ENCODE measurements around the gene FARS2. TPM values are rescaled to one million over a fixed set of nuclear protein-coding genes. Genes with fewer than 3 reads are reported as not detected.

FARS2 gene
- total RNA-seq (26.9 TPM), polyA plus RNA-seq (10 to 100 TPM; 29.7 to 39.7 (median 35.4) TPM)

DNA sequence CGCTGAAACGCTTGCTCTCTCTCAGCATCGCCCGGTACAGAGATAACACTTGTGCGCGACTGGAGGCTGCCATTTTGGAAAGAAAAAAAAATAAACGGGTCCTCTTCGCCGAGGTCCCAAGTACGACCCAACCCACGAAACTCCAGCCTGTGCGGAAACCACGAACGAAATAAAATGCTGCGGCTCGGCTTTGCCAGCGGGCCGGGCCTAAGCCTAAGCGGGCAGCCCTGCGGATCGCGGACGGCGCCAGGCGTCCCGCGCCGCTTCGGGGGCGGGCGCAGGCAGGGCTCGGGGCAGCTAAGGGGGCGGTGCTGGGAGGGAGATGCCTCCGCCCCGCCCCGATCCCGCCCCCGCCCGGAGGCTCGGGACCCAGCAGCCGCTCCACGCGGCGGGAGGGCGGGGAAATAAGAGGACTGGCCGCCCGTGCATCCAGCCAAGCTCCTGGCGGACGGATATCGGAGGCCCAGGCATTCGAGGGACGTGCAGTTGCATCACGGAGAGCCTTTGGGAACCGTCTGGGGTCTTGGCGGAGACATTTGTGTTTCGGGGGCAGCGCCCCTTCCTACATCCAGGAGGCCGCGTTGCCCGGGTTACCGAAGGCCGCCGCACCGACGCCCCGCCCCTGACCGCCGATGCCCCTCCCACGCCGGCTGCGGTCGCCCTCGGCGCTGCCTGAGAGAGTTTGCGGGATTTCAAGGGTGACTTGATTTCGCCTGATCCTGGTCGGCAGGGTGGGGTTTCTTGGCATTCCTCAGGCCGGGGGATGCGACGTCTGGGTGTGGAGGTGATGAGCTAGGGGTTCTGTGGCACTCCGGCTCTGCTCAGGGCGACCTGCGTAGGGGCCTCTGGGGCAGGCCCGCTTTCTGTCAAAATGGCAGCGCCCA is at the start of gene FARS2, which contains the start of gene LYRM4:
FARS2 (plus strand) TSS at position 853 of the 884 bp plus-strand sequence.
LYRM4 (minus strand) TSS at position 290 of the 884 bp plus-strand sequence; CDS start at position 73, 217 bp downstream.
- Histone ChIP-seq H3K4me3 (ENCODE audit: low read depth, low read length) (peak within 1 kb of the TSS; percentile 95), H3K36me3 (ENCODE audit: control insufficient read depth, insufficient read depth, low read length) (no peaks in the 10 kb centered on the region)
- ATAC-seq (ENCODE audit: low read depth in 2 of 2) = peak; percentile 79 to 80

DNA sequence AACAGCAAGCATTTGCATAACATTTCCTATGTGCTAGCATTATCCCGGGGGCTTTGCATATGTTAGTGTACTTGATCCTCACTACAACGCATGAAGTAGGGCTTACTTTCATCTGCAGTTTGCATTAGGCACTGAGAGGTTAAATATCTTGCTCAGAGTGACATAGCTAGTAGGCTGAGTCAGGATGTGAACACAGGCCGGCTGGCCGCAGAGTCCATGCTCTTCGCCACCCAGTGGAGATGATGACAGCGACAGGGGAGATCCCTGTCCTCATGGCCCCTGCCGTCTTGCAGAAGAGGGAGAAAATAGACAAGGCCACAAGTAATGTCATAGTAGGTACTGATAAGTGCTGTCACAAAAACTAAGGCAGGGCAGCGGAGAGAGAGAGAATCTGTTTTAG is 47.5 kb upstream of the FARS2 start:
- no peak overlapping the region for H3K27ac Mint-ChIP-seq
- no peak overlapping the region for H3K4me3 ChIP-seq (ENCODE audit: low read depth, low read length)

More for the DNA sequence above, at the start of gene FARS2, which contains the start of gene LYRM4:
- Mint-ChIP-seq H3K27me3 (peaks cover 4% of the 10 kb centered on the region), H3K36me3 (peaks cover 13% of the 10 kb centered on the region), H3K9me3 (no peaks in the 10 kb centered on the region), H3K27ac (peak within 1 kb of the TSS; percentile 100), H3K4me1 (peaks cover 18 to 41% (median 33%) of the 10 kb centered on the region in 4 donors), H3K4me3 (peak within 1 kb of the TSS; percentile 94 to 100 (median 98))
- H3K27ac ChIP-seq (ENCODE audit: insufficient read depth, low read length, poor library complexity, severe bottlenecking) = peak within 1 kb of the TSS; percentile 98
- peak; percentile 85 to 98 (median 93) for DNase-seq
- no peaks in the 10 kb centered on the region for H3K27me3 ChIP-seq (ENCODE audit: control insufficient read depth, insufficient read depth, low read length)
- H3K4me1 ChIP-seq (ENCODE audit: control insufficient read depth, insufficient read depth, low read length, poor library complexity, severe bottlenecking) = peaks cover 20% of the 10 kb centered on the region
- no peaks in the 10 kb centered on the region for H3K9me3 ChIP-seq (ENCODE audit: control insufficient read depth in 2 of 2, low read length in 2 of 2)

DNA sequence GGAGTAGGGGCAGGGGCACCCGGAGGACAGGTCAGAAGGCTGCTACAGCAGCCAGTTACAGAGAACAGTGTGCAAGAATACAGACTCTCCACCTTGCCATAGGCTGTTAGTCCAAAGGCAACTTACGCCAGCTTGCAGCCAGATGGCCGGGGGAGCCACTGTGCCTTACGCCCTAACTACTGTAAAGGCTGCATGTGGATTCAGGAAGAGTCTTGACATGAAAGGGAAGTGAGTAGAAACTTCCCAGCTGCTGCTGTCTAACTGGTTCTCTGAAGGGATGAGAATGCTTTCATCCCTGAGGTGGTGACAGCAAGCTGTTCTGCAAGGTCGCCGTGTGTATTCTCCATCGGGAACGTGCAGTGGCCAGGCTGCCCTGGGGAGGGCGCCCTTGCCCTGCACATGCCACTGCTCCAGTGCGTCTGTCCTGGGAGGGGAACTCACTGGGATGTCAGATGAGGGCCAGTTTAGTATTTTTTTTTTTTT is 46.7 kb upstream of the FARS2 start:
- H3K9me3 ChIP-seq (ENCODE audit: control insufficient read depth in 2 of 2, low read length in 2 of 2) = no peaks in the 10 kb centered on the region
- H3K27me3 ChIP-seq (ENCODE audit: control insufficient read depth, insufficient read depth, low read length) = no peaks in the 10 kb centered on the region
- Mint-ChIP-seq H3K27me3 (no peaks in the 10 kb centered on the region), H3K36me3 (peaks cover 23% of the 10 kb centered on the region), H3K4me1 (peaks cover 0 to 10% (median 9%) of the 10 kb centered on the region in 4 donors), H3K4me3 (no peak overlapping the region), H3K27ac (peak overlapping the region in 2 of 3 donors; percentile 32 to 76), H3K9me3 (peaks cover 0 to 1% (median 0%) of the 10 kb centered on the region in 7 donors)
- DNase-seq (peak in 1 of 3 donors; percentile 17), ATAC-seq (ENCODE audit: low read depth in 2 of 2) (no peak)
- H3K27ac ChIP-seq (ENCODE audit: insufficient read depth, low read length, poor library complexity, severe bottlenecking) = no peak overlapping the region
- peaks cover 3% of the 10 kb centered on the region for H3K36me3 ChIP-seq (ENCODE audit: control insufficient read depth, insufficient read depth, low read length)
- H3K4me1 ChIP-seq (ENCODE audit: control insufficient read depth, insufficient read depth, low read length, poor library complexity, severe bottlenecking) = peaks cover 7% of the 10 kb centered on the region
- no peak overlapping the region for H3K4me3 ChIP-seq (ENCODE audit: low read depth, low read length)

More for the DNA sequence above, 47.5 kb upstream of the FARS2 start:
- Histone ChIP-seq H3K27me3 (ENCODE audit: control insufficient read depth, insufficient read depth, low read length) (no peaks in the 10 kb centered on the region), H3K9me3 (ENCODE audit: control insufficient read depth in 2 of 2, low read length in 2 of 2) (no peaks in the 10 kb centered on the region), H3K36me3 (ENCODE audit: control insufficient read depth, insufficient read depth, low read length) (peaks cover 3% of the 10 kb centered on the region), H3K4me1 (ENCODE audit: control insufficient read depth, insufficient read depth, low read length, poor library complexity, severe bottlenecking) (peaks cover 7% of the 10 kb centered on the region), H3K27ac (ENCODE audit: insufficient read depth, low read length, poor library complexity, severe bottlenecking) (no peak overlapping the region)
- H3K36me3 Mint-ChIP-seq = peaks cover 25% of the 10 kb centered on the region
- ATAC-seq (ENCODE audit: low read depth in 2 of 2) (no peak), DNase-seq (no peak)
- peaks cover 0 to 10% (median 9%) of the 10 kb centered on the region in 4 donors for H3K4me1 Mint-ChIP-seq
- no peaks in the 10 kb centered on the region for H3K27me3 Mint-ChIP-seq
- H3K4me3 Mint-ChIP-seq = no peak overlapping the region
- H3K9me3 Mint-ChIP-seq = peaks cover 0 to 1% (median 0%) of the 10 kb centered on the region in 7 donors

DNA sequence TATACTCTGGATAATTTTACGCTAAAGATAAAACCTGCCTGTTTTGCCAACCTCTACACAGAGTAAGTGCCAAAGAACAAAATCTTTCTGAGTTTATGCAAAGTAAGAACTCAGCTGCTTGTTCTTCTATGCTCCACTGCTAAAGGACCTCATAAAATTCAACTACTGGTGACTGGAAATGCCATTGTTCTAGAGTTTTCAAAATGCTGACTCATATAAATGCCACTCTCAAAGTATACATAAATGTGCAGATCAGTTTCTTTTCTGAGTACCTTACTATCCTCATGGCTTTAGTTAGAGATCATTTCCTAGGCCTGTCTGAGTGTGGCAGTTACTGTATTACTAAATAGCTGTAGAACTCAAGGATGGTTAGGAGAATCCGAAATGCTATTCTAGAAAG is 46.2 kb upstream of the FARS2 start:
- Histone ChIP-seq H3K27ac (ENCODE audit: insufficient read depth, low read length, poor library complexity, severe bottlenecking) (no peak overlapping the region), H3K27me3 (ENCODE audit: control insufficient read depth, insufficient read depth, low read length) (no peaks in the 10 kb centered on the region), H3K4me1 (ENCODE audit: control insufficient read depth, insufficient read depth, low read length, poor library complexity, severe bottlenecking) (peaks cover 7% of the 10 kb centered on the region), H3K4me3 (ENCODE audit: low read depth, low read length) (no peak overlapping the region), H3K9me3 (ENCODE audit: control insufficient read depth in 2 of 2, low read length in 2 of 2) (no peaks in the 10 kb centered on the region), H3K36me3 (ENCODE audit: control insufficient read depth, insufficient read depth, low read length) (peaks cover 3% of the 10 kb centered on the region)
- ATAC-seq (ENCODE audit: low read depth in 2 of 2) (no peak), DNase-seq (no peak)
- H3K27ac Mint-ChIP-seq = no peak overlapping the region
- no peaks in the 10 kb centered on the region for H3K27me3 Mint-ChIP-seq
- no peak overlapping the region for H3K4me3 Mint-ChIP-seq
- peaks cover 20% of the 10 kb centered on the region for H3K36me3 Mint-ChIP-seq
- peaks cover 0 to 1% (median 0%) of the 10 kb centered on the region in 7 donors for H3K9me3 Mint-ChIP-seq
- H3K4me1 Mint-ChIP-seq = peaks cover 0 to 10% (median 9%) of the 10 kb centered on the region in 4 donors

DNA sequence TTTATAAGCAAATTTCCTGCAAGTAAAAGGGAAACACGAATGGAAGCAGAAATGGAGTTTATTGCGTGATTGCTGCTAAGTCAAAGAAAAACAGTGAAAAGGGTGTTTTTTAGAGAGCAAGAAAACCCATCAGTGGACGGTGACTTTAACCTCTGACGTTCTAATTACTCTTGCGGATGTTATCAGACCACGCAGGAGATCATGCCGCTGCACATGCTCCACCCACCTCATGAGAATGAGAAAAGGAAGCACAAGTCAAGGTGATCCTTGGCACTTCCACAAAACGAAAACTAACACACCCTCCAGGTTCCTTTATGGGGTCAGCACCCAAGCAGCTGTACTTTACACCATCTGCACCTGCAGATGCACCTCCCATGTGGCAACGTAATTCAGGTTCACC is 45.5 kb upstream of the FARS2 start:
- Histone ChIP-seq H3K4me3 (ENCODE audit: low read depth, low read length) (no peak overlapping the region), H3K4me1 (ENCODE audit: control insufficient read depth, insufficient read depth, low read length, poor library complexity, severe bottlenecking) (peaks cover 7% of the 10 kb centered on the region), H3K27ac (ENCODE audit: insufficient read depth, low read length, poor library complexity, severe bottlenecking) (no peak overlapping the region), H3K9me3 (ENCODE audit: control insufficient read depth in 2 of 2, low read length in 2 of 2) (no peaks in the 10 kb centered on the region), H3K27me3 (ENCODE audit: control insufficient read depth, insufficient read depth, low read length) (no peaks in the 10 kb centered on the region), H3K36me3 (ENCODE audit: control insufficient read depth, insufficient read depth, low read length) (peaks cover 3% of the 10 kb centered on the region)
- Mint-ChIP-seq H3K36me3 (peaks cover 17% of the 10 kb centered on the region), H3K27ac (peak overlapping the region in 1 of 3 donors; percentile 65), H3K9me3 (peaks cover 0 to 1% (median 0%) of the 10 kb centered on the region in 7 donors), H3K4me3 (no peak overlapping the region), H3K27me3 (no peaks in the 10 kb centered on the region), H3K4me1 (peaks cover 0 to 10% (median 9%) of the 10 kb centered on the region in 4 donors)
- no peak for ATAC-seq (ENCODE audit: low read depth in 2 of 2)
- DNase-seq = peak in 1 of 3 donors; percentile 21

DNA sequence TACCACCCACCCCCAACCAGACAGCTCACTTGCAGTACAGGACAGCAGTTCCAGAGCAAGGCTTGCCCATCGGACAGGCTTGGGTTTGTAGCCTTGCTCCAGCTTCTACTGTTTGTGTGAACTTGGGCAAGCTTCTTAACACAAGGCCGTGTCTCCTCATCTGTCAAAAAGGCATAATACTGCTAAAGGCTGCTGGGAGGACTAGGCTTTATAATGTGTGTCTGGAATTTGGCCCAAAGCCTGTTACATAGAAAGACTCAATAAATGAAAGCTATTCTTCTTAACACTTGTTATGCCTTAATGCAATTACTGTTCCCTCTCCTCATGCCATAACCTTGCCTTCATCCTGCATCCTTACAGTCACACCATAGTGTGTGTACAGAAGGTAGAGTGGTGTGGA is 44.0 kb upstream of the FARS2 start:
- Mint-ChIP-seq H3K36me3 (peaks cover 16% of the 10 kb centered on the region), H3K9me3 (no peaks in the 10 kb centered on the region), H3K4me3 (no peak overlapping the region), H3K27me3 (no peaks in the 10 kb centered on the region), H3K4me1 (peaks cover 0 to 3% (median 2%) of the 10 kb centered on the region in 4 donors), H3K27ac (no peak overlapping the region)
- Histone ChIP-seq H3K4me3 (ENCODE audit: low read depth, low read length) (no peak overlapping the region), H3K27ac (ENCODE audit: insufficient read depth, low read length, poor library complexity, severe bottlenecking) (no peak overlapping the region), H3K27me3 (ENCODE audit: control insufficient read depth, insufficient read depth, low read length) (no peaks in the 10 kb centered on the region), H3K36me3 (ENCODE audit: control insufficient read depth, insufficient read depth, low read length) (peaks cover 3% of the 10 kb centered on the region), H3K4me1 (ENCODE audit: control insufficient read depth, insufficient read depth, low read length, poor library complexity, severe bottlenecking) (no peaks in the 10 kb centered on the region), H3K9me3 (ENCODE audit: control insufficient read depth in 2 of 2, low read length in 2 of 2) (no peaks in the 10 kb centered on the region)
- DNase-seq (no peak), ATAC-seq (ENCODE audit: low read depth in 2 of 2) (no peak)

DNA sequence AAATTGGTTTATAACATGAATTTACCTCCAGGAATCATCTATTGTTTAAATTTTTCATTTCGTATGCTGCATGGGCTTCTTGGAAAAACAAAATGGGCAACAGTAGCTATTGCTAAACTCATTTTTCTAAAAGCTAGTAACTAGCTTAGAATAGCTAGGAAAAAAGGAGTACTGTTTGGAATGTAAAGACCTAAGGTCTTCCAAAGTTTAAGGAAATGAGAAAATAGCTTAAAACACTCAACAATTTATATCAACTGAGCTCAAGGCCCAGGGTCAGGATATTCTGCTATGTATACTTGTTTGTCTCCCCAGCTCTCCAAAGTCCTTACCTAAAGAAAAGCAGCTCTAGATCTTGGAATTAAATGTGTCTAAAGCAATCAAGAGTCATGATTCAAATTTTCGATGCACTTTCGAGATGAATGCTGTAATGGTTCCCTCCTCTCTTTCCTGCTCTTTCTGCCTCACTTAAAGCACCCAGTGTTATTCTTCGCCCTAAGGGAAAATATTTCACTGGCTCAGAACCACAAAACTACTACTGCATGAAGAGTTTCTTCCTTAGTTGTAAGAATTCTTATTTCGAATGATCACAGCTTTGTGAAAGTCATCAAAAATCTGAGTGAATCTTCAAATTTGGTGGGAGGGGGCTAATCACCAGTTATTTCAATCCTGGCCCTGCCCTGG is 42.2 kb upstream of the FARS2 start:
- no peak overlapping the region for H3K27ac Mint-ChIP-seq
- ATAC-seq (ENCODE audit: low read depth in 2 of 2) = no peak

More for the DNA sequence above, 42.2 kb upstream of the FARS2 start:
- H3K27me3 ChIP-seq (ENCODE audit: control insufficient read depth, insufficient read depth, low read length) = no peaks in the 10 kb centered on the region
- no peaks in the 10 kb centered on the region for H3K4me1 Mint-ChIP-seq
- H3K27ac ChIP-seq (ENCODE audit: insufficient read depth, low read length, poor library complexity, severe bottlenecking) = no peak overlapping the region
- no peaks in the 10 kb centered on the region for H3K27me3 Mint-ChIP-seq
- H3K4me3 ChIP-seq (ENCODE audit: low read depth, low read length) = no peak overlapping the region
- H3K9me3 Mint-ChIP-seq = no peaks in the 10 kb centered on the region
- DNase-seq = no peak
- H3K36me3 ChIP-seq (ENCODE audit: control insufficient read depth, insufficient read depth, low read length) = peaks cover 3% of the 10 kb centered on the region
- H3K9me3 ChIP-seq (ENCODE audit: control insufficient read depth in 2 of 2, low read length in 2 of 2) = no peaks in the 10 kb centered on the region
- H3K36me3 Mint-ChIP-seq = peaks cover 11% of the 10 kb centered on the region
- no peaks in the 10 kb centered on the region for H3K4me1 ChIP-seq (ENCODE audit: control insufficient read depth, insufficient read depth, low read length, poor library complexity, severe bottlenecking)
- no peak overlapping the region for H3K4me3 Mint-ChIP-seq
